ENCODE measurements around the gene FANCL.
"Not testable (repeated sequence)": the region's sequence is repeated elsewhere in the genome, so short reads cannot be mapped to it uniquely, and the experiment has no call there.

Gene FANCL

DNA sequence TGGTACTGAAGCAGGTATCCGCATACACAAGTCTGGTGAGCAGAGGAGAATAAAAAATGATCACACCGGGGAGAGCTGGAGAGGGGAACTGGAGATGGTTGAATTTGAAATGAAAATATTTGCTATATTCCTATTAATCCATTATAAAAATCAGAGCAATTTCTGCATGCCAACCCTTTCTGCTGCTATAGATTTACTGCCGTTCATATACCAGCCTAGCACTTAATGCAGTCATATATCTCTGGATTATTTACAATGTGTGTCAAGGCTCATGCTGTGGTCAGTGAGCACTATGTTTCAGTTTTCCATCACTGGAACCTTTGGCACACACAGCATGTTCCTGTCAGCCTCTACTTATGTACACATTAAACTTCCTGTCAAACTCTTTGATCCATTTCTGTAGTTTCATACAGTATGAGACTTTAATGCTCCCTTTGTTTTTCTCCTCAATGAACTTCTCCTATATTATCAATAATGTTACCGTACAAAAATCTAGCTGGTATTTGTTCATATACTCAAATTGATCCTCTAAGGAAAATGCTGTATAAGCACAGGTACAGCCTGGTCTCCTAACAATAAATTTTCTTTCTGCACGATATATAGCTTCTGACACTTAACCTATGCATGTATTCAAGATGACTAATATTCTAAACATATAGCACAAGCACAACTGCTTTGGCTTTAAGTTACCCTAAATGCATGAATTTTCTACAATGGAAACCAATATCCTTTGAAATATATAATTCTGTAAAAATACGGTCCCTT is 36.7 kb downstream of the FANCL start:
- peak; percentile 3 for DNase-seq

DNA sequence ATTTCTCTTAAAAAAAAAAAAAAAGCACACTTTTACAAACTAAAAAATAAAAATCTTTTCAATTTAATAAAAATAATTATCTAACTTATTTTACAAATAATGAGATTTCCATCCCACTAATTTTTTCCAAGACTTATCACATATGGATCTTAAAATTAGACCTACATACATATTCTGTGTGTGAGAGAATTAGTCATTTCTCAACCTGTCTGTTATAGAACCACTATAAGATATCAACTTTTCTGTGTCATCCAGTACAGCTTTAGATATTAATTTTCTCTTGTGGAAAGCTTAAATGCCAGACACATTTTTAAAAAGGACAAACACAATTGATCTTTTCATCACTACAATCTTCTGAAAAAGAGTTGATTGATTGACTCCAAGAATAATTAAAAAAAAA is 38.1 kb downstream of the FANCL start:
- no peak for DNase-seq

DNA sequence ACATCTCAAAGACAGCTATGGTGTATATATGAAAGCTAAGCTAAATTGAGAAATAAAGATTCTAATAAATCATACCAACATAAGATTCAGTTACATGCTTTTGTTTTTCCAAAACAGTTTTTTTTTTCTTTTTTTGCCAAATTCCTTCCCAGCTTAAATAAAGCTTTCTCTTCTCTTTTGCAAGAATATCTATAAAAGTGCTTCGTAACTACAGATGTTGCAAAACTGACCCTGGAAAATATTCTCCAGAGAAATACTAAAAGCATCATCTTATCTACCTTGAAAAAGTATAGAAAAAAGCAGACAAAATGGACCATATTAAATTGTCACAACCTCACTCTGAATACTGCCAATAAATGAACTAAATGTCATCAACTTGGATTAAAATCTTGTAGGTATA is 38.7 kb downstream of the FANCL start:
- DNase-seq: no peak

DNA sequence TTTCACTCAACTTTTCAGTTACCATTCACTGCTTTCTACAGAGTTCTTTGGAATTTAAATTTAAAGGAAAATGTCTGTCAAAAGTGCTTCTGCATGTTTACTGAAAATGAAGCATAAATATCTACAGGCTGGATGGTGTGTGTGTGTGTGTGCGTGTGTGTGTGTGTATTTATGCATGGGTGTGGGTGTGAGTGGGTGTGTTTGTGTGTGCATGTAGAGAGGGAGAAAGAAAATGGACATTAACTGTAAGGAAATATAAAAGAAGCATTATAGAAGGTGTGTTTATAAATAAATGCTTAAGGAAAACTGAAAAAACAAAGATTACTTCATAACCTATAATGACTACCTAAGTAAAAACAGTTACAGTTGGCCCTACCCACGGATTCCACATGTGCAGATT is 43.2 kb downstream of the FANCL start:
- no peak for DNase-seq

DNA sequence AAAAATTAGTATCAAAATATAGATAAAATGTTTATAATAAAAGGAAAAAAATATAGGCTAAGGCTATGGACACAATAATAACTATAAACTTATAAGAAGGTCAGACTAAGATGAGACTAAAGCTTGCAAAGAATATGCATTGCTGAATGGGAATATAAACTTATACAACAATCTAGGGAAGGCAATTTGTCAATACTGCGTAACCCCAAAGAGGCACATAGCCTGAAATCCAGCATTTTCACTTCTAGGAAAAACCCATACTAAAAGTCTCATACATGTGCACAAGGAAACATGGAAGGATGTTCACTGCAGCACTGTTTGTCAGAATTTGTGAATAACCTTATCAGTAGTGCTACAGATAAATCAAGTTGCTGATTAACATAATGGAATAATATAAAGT is 45.5 kb downstream of the FANCL start:
- no peak for DNase-seq

DNA sequence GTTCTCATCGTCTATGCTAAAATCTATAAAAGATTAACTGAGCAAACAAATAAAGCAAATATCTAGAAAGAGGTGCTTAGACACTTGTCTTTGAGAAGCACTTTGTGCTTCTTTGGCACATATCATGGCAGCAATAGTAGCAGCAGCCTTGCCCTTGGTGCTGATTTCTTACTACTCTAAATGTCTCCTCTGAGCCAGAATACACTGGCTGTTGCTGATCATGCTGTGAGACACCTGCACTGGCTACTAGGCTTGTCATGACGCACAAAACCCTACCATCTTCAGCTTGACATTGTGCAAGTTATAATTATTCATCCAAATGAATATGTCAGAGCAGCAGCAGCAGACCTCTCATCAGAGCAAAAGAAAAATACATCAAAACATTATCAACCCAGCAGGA is 46.7 kb downstream of the FANCL start:
- DNase-seq: no peak

DNA sequence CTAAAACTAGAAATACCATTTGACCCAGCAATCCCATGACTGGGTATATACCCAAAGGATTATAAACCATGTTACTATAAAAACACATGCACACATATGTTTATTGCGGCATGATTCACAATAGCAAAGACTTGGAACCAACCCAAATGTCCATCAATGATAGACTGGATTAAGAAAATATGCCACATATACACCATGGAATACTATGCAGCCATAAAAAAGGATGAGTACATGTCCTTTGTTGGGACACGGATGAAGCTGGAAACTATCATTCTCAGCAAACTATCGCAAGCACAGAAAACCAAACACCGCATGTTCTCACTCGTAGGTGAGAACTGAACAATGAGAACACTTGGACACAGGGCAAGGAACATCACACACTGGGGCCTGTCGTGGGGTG is 54.1 kb downstream of the FANCL start:
- not testable (repeated sequence) for DNase-seq

DNA sequence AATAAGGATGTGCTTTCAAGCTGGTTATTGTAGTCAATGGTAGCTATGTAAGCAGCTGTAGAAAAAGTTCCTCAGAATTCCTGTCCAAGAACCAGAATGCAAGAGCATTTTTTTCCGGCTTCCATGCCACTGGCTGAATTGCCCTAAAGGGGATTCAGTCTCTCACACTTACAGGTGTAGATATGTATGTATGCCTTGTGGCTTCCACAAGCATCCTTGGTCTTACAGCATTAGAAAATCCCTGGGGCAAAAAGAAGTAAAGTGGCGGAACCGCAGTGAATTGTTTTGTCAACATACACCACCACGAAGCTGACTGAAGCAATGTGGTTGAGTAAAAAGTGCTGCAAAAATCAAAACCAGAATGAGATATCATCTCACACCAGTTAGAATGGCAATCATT is 54.6 kb downstream of the FANCL start:
- DNase-seq: no peak

DNA sequence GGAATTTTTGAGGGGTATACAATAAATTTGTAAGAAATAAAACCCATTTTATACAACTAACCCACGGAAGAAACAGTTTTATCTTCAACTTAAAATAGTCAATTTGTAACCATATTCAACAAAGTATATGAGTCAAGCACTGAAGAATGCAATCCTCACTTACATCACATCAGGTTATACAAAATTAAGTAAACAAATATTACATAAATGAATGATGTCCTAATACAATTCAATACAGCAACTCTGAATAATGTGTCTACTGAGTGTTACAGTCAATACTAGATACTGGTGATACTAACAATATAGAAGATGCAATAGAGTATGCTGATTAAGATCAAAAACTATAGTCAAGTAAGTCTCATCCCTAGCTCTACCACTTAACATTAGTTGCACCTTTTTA is 58.6 kb downstream of the FANCL start:
- peak; percentile 41 for DNase-seq

DNA sequence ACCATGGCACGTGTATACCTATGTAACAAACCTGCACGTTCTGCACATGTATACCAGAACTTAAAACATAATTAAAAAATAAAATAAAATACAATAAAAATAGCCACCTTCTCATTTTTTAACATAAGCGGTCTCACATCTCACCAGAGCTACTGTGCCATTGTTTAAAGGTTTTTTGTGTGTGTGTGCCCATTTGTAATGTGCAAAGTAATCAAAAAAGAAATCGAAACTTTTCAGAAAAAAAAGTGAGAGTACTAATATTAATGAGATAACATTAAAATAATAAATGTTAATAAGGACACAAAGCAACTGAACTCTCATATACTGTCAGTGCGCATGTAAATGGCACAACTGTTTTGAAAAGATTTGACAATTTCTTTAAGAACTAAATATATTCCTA is 60.5 kb downstream of the FANCL start:
- DNase-seq: no peak

DNA sequence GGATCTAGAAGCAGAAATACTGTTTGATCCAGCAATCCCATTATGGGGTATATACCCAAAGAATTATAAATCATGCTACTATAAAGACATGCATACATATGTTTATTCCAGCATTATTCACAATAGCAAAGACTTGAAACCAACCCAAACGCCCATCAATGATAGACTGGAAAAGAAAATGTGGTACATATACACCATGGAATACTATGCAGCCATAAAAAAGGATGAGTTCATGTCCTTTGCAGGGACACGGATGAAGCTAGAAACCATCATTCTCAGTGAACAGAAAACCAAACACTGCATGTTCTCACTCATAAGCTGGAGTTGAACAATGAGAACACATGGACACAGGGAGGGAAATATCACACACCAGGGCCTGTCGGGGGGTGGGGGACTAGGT is 61.0 kb downstream of the FANCL start:
- DNase-seq: not testable (repeated sequence)

DNA sequence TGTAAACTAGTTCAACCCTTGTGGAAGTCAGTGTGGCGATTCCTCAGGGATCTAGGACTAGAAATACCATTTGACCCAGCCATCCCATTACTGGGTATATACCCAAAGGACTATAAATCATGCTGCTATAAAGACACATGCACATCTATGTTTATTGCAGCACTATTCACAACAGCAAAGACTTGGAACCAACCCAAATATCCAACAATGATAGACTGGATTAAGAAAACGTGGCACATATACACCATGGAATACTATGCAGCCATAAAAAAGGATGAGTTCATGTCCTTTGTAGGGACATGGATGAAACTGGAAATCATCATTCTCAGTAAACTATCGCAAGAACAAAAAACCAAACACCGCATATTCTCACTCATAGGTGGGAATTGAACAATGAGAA is 63.9 kb downstream of the FANCL start:
- not testable (repeated sequence) for DNase-seq

DNA sequence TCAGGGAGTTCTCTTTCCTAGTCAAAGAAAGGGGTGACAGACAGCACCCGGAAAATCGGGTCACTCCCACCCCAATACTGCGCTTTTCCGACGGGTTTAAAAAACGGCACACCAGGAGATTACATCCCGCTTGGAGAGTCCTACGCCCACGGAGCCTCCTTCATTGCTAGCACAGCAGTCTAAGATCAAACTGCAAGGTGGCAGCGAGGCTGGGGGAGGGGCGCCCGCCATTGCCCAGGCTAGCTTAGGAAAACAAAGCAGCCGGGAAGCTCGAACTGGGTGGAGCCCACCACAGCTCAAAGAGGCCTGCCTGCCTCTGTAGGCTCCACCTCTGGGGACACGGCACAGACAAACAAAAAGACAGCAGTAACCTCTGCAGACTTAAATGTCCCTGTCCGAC is 69.3 kb downstream of the FANCL start:
- not testable (repeated sequence) for DNase-seq

DNA sequence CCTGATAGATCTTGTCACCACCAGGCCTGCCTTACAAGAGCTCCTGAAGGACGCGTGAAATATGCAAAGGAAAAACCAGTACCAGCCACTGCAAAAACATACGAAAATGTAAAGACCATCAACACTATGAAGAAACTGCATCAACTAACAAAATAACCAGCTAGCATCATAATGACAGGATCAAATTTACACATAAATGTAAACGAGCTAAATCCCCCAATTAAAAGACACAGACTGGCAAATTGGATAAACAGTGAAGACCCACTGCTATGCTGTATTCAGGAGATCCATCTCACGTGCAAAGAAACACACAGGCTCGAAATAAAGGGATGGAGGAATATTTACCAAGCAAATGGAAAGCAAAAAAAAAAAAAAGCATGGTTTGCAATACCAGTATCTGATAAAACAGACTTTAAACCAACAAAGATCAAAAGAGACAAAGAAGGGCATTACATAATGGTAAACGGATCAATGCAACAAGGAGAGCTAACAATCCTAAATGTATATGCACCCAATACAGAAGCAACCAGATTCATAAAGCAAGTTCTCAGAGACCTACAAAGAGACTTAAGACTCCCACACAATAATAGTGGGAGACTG is 70.7 kb downstream of the FANCL start:
- not testable (repeated sequence) for DNase-seq

DNA sequence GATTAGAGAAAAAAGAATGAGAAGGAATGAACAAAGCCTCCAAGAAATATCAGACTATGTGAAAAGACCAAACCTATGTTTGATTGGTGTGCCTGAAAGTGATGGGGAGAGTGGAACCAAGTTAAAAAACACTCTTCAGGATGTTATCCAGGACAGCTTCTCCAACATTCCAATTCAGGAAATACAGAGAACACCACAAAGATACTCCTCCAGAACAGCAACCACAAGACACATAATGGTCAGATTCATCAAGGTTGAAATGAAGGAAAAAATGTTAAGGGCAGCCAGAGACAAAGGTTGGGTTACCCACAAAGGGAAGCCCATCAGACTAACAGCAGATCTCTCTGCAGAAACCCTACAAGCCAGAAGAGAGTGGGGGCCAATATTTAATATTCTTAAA is 71.3 kb downstream of the FANCL start:
- DNase-seq: not testable (repeated sequence)

DNA sequence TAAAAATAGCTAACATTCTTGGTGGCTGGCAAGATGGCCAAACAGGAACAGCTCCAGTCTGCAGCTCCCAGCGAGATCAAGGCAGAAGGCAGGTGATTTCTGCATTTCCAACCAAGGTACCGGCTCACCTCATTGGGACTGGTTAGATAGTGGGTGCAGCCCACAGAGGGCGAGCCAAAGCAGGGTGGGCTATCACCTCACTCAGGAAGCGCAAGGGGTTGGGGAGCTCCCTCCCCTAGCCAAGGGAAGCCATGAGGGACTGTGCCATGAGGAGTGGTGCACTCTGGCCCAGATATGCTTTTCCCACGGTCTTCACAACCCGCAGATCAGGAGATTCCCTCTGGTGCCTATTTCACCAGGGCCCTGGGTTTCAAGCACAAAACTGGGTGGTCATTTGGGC is 73.0 kb downstream of the FANCL start:
- DNase-seq: not testable (repeated sequence)

DNA sequence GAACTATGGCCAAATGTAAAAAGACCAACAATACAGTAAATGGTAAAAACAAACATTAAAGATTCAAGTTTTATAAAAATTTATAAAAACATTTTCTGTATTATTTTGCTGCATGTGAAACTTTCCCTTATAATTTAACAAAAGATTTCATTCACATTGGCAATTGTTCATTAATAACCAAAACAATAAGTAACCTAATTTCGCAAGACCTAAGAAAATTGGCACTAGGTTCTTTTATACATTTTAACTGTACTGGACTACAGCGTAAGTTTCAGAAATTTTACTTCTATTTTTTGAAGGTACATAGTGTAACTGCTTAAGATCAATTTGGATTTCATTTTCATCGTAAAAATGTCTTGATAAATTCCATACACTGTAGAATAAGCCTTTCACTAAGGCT is 77.2 kb downstream of the FANCL start:
- no peak for DNase-seq

DNA sequence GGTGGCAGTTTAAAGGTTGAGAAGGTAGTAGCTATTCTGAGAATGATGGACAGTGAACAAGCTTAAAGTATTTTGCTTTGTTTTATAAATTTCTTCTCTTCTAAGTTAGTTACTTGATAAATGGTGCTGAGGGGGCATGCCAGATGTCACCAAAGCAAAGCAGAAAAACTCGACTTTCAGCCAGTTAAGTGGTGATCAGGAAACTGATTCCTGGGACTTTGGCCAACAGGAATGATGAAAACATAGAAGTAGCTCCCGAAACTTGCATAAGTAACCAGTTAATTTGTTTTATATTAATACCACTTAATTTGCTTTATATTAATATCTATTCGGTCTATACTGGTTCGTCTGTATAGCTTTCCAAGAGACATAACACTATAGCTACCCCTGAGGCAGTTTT is 82.6 kb downstream of the FANCL start:
- no peak for DNase-seq

DNA sequence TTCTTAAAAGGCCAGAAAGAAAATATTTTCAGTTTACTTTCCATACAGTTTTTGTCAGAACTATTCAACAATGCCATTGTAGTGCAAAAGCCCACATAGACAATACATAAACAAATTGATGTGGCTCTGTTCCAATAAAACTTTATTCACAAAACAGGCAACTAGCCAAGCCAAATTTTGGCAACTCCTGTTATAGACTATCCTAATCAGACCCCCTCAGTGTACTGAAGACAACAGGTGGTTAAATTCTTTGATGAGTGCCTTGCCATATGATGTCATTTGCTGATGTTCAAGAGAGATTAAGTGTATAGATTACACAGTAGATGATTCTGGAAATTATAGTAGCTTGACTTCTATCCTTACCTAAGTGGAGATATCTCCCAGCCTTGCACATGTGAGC is 83.4 kb downstream of the FANCL start:
- DNase-seq: no peak

DNA sequence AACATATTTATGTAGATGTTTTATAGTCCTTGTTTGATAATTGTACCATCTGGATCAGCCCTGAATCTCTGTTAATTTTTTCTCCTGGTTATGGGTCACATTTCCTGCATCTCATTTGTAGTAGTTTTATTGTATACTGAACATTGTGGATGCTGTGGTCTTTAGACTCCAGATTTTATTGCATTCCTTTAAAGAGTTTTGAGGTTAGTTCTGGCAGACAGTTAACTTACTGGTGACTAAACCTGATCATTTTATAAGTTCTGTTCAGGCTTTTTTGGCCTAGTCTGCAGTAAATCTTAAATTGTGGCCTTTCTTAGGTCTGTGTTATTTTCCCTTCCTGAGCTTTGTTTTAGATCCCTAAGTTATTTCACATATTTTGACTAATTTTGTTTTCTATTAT is 84.3 kb downstream of the FANCL start:
- no peak for DNase-seq

DNA sequence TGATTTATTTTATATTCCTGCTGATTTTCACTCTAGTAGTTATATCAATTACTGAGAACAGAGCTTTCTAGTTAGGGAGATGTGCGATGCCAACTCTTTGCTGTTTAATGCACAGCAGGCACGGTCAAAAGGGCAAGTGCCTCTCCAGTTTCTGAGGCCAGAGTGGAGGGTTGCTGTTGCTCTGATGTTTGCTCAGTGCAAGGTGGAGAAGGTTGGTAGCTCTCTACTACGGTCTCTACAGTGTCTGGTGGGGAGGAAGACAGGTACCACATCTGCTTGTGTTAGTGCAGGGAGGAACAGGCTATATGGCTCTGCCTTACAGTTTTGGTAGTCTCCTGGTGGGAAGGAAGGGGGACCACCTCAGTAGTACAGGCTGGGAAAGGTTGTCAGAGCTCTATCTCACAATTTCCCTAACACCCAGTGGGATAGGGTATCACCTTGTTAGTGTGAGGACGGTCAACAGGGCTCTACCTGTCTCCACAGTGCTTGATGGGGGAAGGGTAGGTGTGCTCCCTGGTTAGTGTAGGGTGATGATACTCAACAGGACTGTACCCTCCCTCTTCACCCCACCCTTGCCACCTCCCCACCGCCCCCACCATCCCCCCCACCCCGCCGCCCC is 85.9 kb downstream of the FANCL start:
- no peak for DNase-seq

DNA sequence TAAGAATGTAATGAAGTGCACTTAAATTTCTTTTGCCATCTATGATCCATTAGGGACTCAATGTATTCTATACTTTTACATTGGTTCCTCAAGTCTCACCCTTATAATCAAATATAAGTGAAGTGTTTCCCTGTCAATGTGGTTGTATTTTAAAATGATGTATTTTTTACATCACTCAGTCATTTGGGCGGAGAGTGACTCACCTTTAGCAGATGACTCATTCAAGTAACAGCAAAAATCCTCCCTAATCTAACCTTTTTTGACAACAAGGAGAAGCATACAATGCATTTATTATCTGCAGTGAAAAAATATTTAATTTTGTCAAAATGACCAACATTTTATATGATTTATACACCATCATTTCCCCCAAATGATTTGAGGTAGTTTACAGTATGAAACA is 94.4 kb downstream of the FANCL start:
- peak; percentile 46 for DNase-seq

DNA sequence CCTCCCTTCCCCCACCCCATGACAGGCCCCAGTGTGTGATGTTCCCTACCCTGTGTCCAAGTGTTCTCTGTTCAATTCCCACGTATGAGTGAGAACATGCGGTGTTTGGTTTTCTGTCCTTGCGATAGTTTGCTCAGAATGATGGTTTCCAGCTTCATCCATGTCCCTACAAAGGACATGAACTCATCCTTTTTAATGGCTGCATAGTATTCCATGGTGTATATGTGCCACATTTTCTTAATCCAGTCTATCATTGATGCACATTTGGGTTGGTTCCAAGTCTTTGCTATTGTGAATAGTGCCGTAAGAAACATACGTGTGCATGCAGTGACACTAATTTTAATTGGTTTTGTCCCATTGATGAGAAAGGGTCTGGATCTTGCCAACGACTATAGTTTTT is 95.4 kb downstream of the FANCL start:
- not testable (repeated sequence) for DNase-seq

DNA sequence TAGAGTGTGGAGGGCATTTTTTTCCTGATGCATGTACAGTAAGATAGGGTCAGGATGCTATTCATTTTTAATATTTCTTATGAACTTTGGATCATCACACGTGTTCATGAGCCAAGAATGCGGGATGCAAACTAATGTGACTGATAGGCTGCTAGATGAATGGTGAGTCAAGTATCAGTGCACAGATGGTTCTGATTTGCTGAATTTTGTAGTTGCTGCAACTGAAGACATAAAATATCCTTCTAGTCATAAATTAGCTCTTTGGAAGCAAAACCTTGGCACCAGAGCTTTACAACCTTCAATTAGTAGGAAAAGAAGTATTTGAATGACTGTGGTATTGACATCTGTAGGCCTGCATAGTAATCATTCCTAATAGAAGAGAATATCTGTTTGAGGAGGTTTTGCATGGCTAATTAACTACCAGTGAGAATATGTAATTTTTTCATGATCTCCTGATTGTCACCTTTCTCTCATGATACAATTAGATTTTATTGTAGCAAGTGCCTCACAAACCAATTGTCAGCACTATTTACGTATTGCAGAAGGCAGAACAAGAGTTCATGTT is 100.5 kb downstream of the FANCL start:
- peak; percentile 48 for DNase-seq
